HEK293 (cell line): Measurements from ENCODE around the gene WBP4.

Experiments used
- BCL11A ChIP-seq: fragments of 450-650 bp; formaldehyde crosslinking; IDR thresholded peaks from 2 replicates; pipeline ENCODE4 v1.5.1; 2016; ENCODE audit warnings: low read depth, missing biosample characterization, missing genetic modification characterization
- CTCF ChIP-seq: fragments of 450-650 bp; formaldehyde crosslinking; IDR thresholded peaks from 2 replicates; pipeline ENCODE4 v1.5.1; 2016; ENCODE audit warnings: missing biosample characterization, missing genetic modification characterization
- KLF17 ChIP-seq: fragments of 450-650 bp; formaldehyde crosslinking; IDR thresholded peaks from 2 replicates; pipeline ENCODE4 v1.5.1; 2016; ENCODE audit warnings: missing biosample characterization, missing genetic modification characterization
- REST ChIP-seq: fragments of 450-650 bp; formaldehyde crosslinking; IDR thresholded peaks from 2 replicates; pipeline ENCODE4 v1.5.1; 2016; ENCODE audit warnings: missing biosample characterization, missing genetic modification characterization
- SCRT1 ChIP-seq: fragments of 450-650 bp; formaldehyde crosslinking; IDR thresholded peaks from 2 replicates; pipeline ENCODE4 v1.5.1; 2016; ENCODE audit warnings: missing biosample characterization, missing genetic modification characterization, borderline replicate concordance
- ZBTB7A ChIP-seq: fragments of 450-650 bp; formaldehyde crosslinking; IDR thresholded peaks from 2 replicates; pipeline ENCODE4 v1.5.1; 2016; ENCODE audit warnings: low read depth, missing biosample characterization, missing genetic modification characterization
- ZFP41 ChIP-seq: fragments of 450-650 bp; formaldehyde crosslinking; IDR thresholded peaks from 2 replicates; pipeline ENCODE4 v1.5.1; 2016; ENCODE audit warnings: missing biosample characterization, missing genetic modification characterization, borderline replicate concordance
- ZNF157 ChIP-seq: fragments of 450-650 bp; formaldehyde crosslinking; IDR thresholded peaks from 2 replicates; pipeline ENCODE4 v1.5.1; 2016; ENCODE audit warnings: missing biosample characterization, missing genetic modification characterization
- ZNF16 ChIP-seq: fragments of 450-650 bp; formaldehyde crosslinking; IDR thresholded peaks from 2 replicates; pipeline ENCODE4 v1.5.1; 2016; ENCODE audit warnings: low read depth, missing biosample characterization, missing genetic modification characterization
- ZNF394 ChIP-seq: fragments of 450-650 bp; formaldehyde crosslinking; IDR thresholded peaks from 2 replicates; pipeline ENCODE4 v1.5.1; 2016; ENCODE audit warnings: missing biosample characterization, missing genetic modification characterization, mild to moderate bottlenecking, moderate library complexity, borderline replicate concordance
- ZNF560 ChIP-seq: fragments of 450-650 bp; formaldehyde crosslinking; IDR thresholded peaks from 2 replicates; pipeline ENCODE4 v1.5.1; 2017; ENCODE audit warnings: missing biosample characterization, missing genetic modification characterization, borderline replicate concordance
- ZNF623 ChIP-seq: fragments of 450-650 bp; formaldehyde crosslinking; IDR thresholded peaks from 2 replicates; pipeline ENCODE4 v1.5.1; 2016; ENCODE audit warnings: missing biosample characterization, missing genetic modification characterization
- ZSCAN16 ChIP-seq: fragments of 450-650 bp; formaldehyde crosslinking; IDR thresholded peaks from 2 replicates; pipeline ENCODE4 v1.5.1; 2016; ENCODE audit warnings: missing biosample characterization, missing genetic modification characterization

- no peak for TF ChIP-seq ZNF394 (tag by site-specific recombination)
- TF ChIP-seq ZNF16 (tag by site-specific recombination) = no peak
- TF ChIP-seq KLF17 (tag by site-specific recombination) = no peak
- TF ChIP-seq CTCF (tag by site-specific recombination) = no peak
- no peak for TF ChIP-seq ZFP41 (tag by site-specific recombination)
- no peak for TF ChIP-seq ZNF623 (tag by site-specific recombination)
- no peak for TF ChIP-seq ZNF157 (tag by site-specific recombination)
- TF ChIP-seq REST = no peak
- TF ChIP-seq ZSCAN16 (tag by site-specific recombination) = no peak
- no peak for TF ChIP-seq BCL11A
- TF ChIP-seq SCRT1 (tag by site-specific recombination) = no peak
- TF ChIP-seq ZNF560 (tag by site-specific recombination) = no peak
- TF ChIP-seq ZBTB7A (tag by site-specific recombination) = no peak
These were observed 28.5 kb upstream of the WBP4 start for GRCh38 chr13:41032691-41033376.
